ENCODE data around the gene OR51F2.
"Not testable (repeated sequence)": the region's sequence is repeated elsewhere in the genome, so short reads cannot be mapped to it uniquely, and the experiment has no call there.

The OR51F2 gene

GRCh38 chr11:4821021-4821420, at the start of gene OR51F2:
Gene OR51F2 (plus strand): TSS chr11:4821321. CDS start chr11:4821422, 101 bp downstream.
- no peak for DNase-seq

GRCh38 chr11:4782454-4782853, 38.7 kb upstream of the OR51F2 start:
- DNase-seq, result no peak

- DNase-seq, result no peak
Measured at GRCh38 chr11:4797206-4797605, 23.9 kb upstream of the OR51F2 start.

- DNase-seq, result no peak
Measured at GRCh38 chr11:4798427-4799183, 22.5 kb upstream of the OR51F2 start.

GRCh38 chr11:4801316-4801715, 19.8 kb upstream of the OR51F2 start:
- not testable (repeated sequence) for DNase-seq

GRCh38 chr11:4804280-4804679, 16.8 kb upstream of the OR51F2 start, which contains the start of gene OR52R1:
Gene OR52R1 (minus strand): TSS chr11:4804380. CDS start chr11:4804380, 0 bp downstream.
- no peak for DNase-seq

GRCh38 chr11:4808476-4808875, 12.6 kb upstream of the OR51F2 start:
- DNase-seq, result no peak

- no peak for DNase-seq
Measured at GRCh38 chr11:4809246-4809645, 11.9 kb upstream of the OR51F2 start.

GRCh38 chr11:4825132-4825531, 4.0 kb downstream of the OR51F2 start:
- no peak for DNase-seq

- peak; percentile 29 for DNase-seq
Measured at GRCh38 chr11:4826425-4826824, 5.3 kb downstream of the OR51F2 start.

- no peak for DNase-seq
Measured at GRCh38 chr11:4830346-4830745, 9.2 kb downstream of the OR51F2 start.

GRCh38 chr11:4830909-4831308, 9.8 kb downstream of the OR51F2 start:
- no peak for DNase-seq

- DNase-seq, result no peak
Measured at GRCh38 chr11:4839851-4840549, 18.9 kb downstream of the OR51F2 start.

GRCh38 chr11:4848908-4849532, 27.9 kb downstream of the OR51F2 start, which contains the start of gene OR51S1:
Gene OR51S1 (minus strand): TSS chr11:4849208. CDS start chr11:4849208, 0 bp downstream.
- DNase-seq, result no peak

- no peak for DNase-seq
Measured at GRCh38 chr11:4851033-4851432, 29.9 kb downstream of the OR51F2 start.

- not testable (repeated sequence) for DNase-seq
Measured at GRCh38 chr11:4854286-4854685, 33.2 kb downstream of the OR51F2 start.

GRCh38 chr11:4862447-4863236, 41.5 kb downstream of the OR51F2 start:
- DNase-seq, result no peak

GRCh38 chr11:4863876-4864275, 42.8 kb downstream of the OR51F2 start:
- no peak for DNase-seq

- no peak for DNase-seq
Measured at GRCh38 chr11:4865855-4866254, 44.7 kb downstream of the OR51F2 start.
